HG03064 (cell line): ENCODE results near the gene FCGR1A.
"Not testable (repeated sequence)": the region's sequence is repeated elsewhere in the genome, so short reads cannot be mapped to it uniquely, and the experiment has no call there.

Source experiments
- ATAC-seq: cut with Tn5 transposase; IDR thresholded peaks from one replicate; pipeline ENCODE4 v1.9.1; 2021; ENCODE audit warnings: low read depth; ENCODE audit not compliant: unreplicated experiment

FCGR1A gene

GRCh38 chr1:149782600-149782999 lies at the start of gene FCGR1A:
Gene FCGR1A, plus strand, starts transcription at chr1:149782694. Its CDS starts 50 bp downstream, at chr1:149782744.
- not testable (repeated sequence) for ATAC-seq

GRCh38 chr1:149732781-149733180 lies 49.7 kb upstream of the FCGR1A start:
- ATAC-seq = not testable (repeated sequence)

- not testable (repeated sequence) for ATAC-seq
Measured at GRCh38 chr1:149734692-149735091, 47.8 kb upstream of the FCGR1A start.

- ATAC-seq = not testable (repeated sequence)
Measured at GRCh38 chr1:149740148-149740581, 42.3 kb upstream of the FCGR1A start.

GRCh38 chr1:149740590-149741230 lies 41.8 kb upstream of the FCGR1A start:
- not testable (repeated sequence) for ATAC-seq

GRCh38 chr1:149741914-149742313 lies 40.6 kb upstream of the FCGR1A start:
- not testable (repeated sequence) for ATAC-seq

- not testable (repeated sequence) for ATAC-seq
Measured at GRCh38 chr1:149746463-149747356, 35.8 kb upstream of the FCGR1A start.

- ATAC-seq = not testable (repeated sequence)
Measured at GRCh38 chr1:149747359-149748143, 34.9 kb upstream of the FCGR1A start.

GRCh38 chr1:149748144-149748500 lies 34.4 kb upstream of the FCGR1A start:
- ATAC-seq = not testable (repeated sequence)

GRCh38 chr1:149750562-149750961 lies 31.9 kb upstream of the FCGR1A start:
- not testable (repeated sequence) for ATAC-seq

- not testable (repeated sequence) for ATAC-seq
Measured at GRCh38 chr1:149752186-149752585, 30.3 kb upstream of the FCGR1A start.

GRCh38 chr1:149753466-149753865 lies 29.0 kb upstream of the FCGR1A start:
- ATAC-seq = not testable (repeated sequence)

GRCh38 chr1:149755294-149755693 lies 27.2 kb upstream of the FCGR1A start:
- not testable (repeated sequence) for ATAC-seq

GRCh38 chr1:149762294-149762693 lies 20.2 kb upstream of the FCGR1A start:
- not testable (repeated sequence) for ATAC-seq

GRCh38 chr1:149764087-149764800 lies 18.2 kb upstream of the FCGR1A start:
- ATAC-seq = not testable (repeated sequence)

GRCh38 chr1:149766241-149766640 lies 16.3 kb upstream of the FCGR1A start:
- ATAC-seq = not testable (repeated sequence)

- not testable (repeated sequence) for ATAC-seq
Measured at GRCh38 chr1:149769216-149769615, 13.3 kb upstream of the FCGR1A start.

- ATAC-seq = not testable (repeated sequence)
Measured at GRCh38 chr1:149770661-149771060, 11.8 kb upstream of the FCGR1A start.

GRCh38 chr1:149771653-149772425 lies 10.7 kb upstream of the FCGR1A start:
- ATAC-seq = not testable (repeated sequence)
